CD4-positive, alpha-beta T cell (primary cell): ENCODE data around the gene TARM1. TPM values are rescaled to one million over a fixed set of nuclear protein-coding genes. Genes with fewer than 3 reads are reported as not detected.

Experiments used
- ATAC-seq: fragments of 200-7000 bp; cut with Tn5 transposase; one replicate; pipeline ENCODE4 v1.10.0; 2022; ENCODE audit warnings: mild to moderate bottlenecking; ENCODE audit not compliant: poor library complexity
- CTCF ChIA-PET: fragments of 350-600 bp; sonication (Branson Sonifier 250); formaldehyde crosslinking; loops from one replicate; lab custom pipeline; 2021; ENCODE audit warnings: antibody characterized with exemption, inconsistent platforms; lab: Charles Lee
- POLR2A ChIA-PET: fragments of 350-600 bp; sonication (Branson Sonifier 250); formaldehyde crosslinking; loops from one replicate; lab custom pipeline; 2021; ENCODE audit warnings: antibody characterized with exemption, inconsistent platforms; lab: Charles Lee
- DNase-seq, 14 experiments: peaks; one replicate each; pipeline ENCODE4 v3.0.0-alpha.2; 2013 to 2020; ENCODE audit warnings: mixed read lengths in 2 of 14
- H3K27ac ChIP-seq, 2 donors: one replicate each; pipeline versions ENCODE4 v1.5.1 to v1.7.0; 2013; ENCODE audit warnings: low read length in 2 of 2, low read depth in 1 of 2, mild to moderate bottlenecking in 1 of 2
- H3K27me3 ChIP-seq, 2 experiments: 1 replicate in 1 of 2; 2 replicates in 1 of 2; pipeline versions ENCODE4 v1.6.1 to v1.7.0; 2013; ENCODE audit warnings: low read length in 2 of 2, control low read depth in 1 of 2, mild to moderate bottlenecking in 1 of 2, moderate library complexity in 1 of 2; ENCODE audit not compliant: insufficient read depth in 2 of 2, control insufficient read depth in 1 of 2
- H3K36me3 ChIP-seq: one replicate; pipeline ENCODE4 v1.6.1; 2013; ENCODE audit warnings: low read length, control low read depth; ENCODE audit not compliant: insufficient read depth
- H3K4me1 ChIP-seq: one replicate; pipeline ENCODE4 v1.6.1; 2013; ENCODE audit warnings: low read length, control low read depth; ENCODE audit not compliant: insufficient read depth
- H3K4me3 ChIP-seq: one replicate; pipeline ENCODE4 v1.5.1; 2013; ENCODE audit warnings: mild to moderate bottlenecking, low read length, moderate library complexity
- H3K9me3 ChIP-seq, 2 experiments: 1 replicate in 1 of 2; 2 replicates in 1 of 2; pipeline versions ENCODE4 v1.6.1 to v1.7.0; 2013; ENCODE audit warnings: low read length in 2 of 2, mild to moderate bottlenecking in 2 of 2, control low read depth in 1 of 2, moderate library complexity in 1 of 2; ENCODE audit not compliant: control insufficient read depth in 1 of 2, insufficient read depth in 1 of 2
- H3K27ac Mint-ChIP-seq: one replicate; pipeline ENCODE4 v1.8.0; 2020; ENCODE audit warnings: mixed read lengths
- H3K27me3 Mint-ChIP-seq: one replicate; pipeline ENCODE4 v1.8.0; 2021; ENCODE audit warnings: mixed read lengths
- H3K36me3 Mint-ChIP-seq: one replicate; pipeline ENCODE4 v1.8.0; 2021; ENCODE audit warnings: low read depth, mixed read lengths
- H3K4me1 Mint-ChIP-seq: one replicate; pipeline ENCODE4 v1.8.0; 2021; ENCODE audit warnings: low read depth, mixed read lengths
- H3K4me3 Mint-ChIP-seq: one replicate; pipeline ENCODE4 v1.8.0; 2020; ENCODE audit warnings: mild to moderate bottlenecking, mixed read lengths
- H3K9me3 Mint-ChIP-seq: one replicate; pipeline ENCODE4 v1.8.0; 2020; ENCODE audit warnings: mixed read lengths
- CTCF ChIP-seq: fragments of 200-600 bp; IDR thresholded peaks from one replicate; pipeline ENCODE4 v1.8.0; 2022; ENCODE audit warnings: antibody characterized with exemption, mild to moderate bottlenecking
- intact Hi-C, 2 experiments: fragments of 100-400 bp; cut with DNase I in 1 of 2; cut with micrococcal nuclease in 1 of 2; formaldehyde crosslinking; loops; one replicate each; pipeline versions ENCODE4 v1.15.1 to v1.9.0; 2023 to 2025; cut with DNase I, micrococcal nuclease
- total RNA-seq, 174 experiments: library from RNA in 2 of 174; stranded (reverse) in 2 of 174; gene quantifications; one replicate each; pipeline ENCODE4 v1.2.3 and lab custom pipeline; 2021 to 2026

Gene TARM1
- total RNA-seq, 2 experiments from 2014 or later, result not detected

GRCh38 chr19:54095136-54095858, 14.1 kb upstream of the TARM1 start:
- intact Hi-C loops, result no loop called here
- Mint-ChIP-seq H3K4me3 (no peak overlapping the region), H3K36me3 (no peaks in the 10 kb centered on the region), H3K27me3 (peaks cover 39% of the 10 kb centered on the region), H3K9me3 (no peaks in the 10 kb centered on the region), H3K27ac (no peak overlapping the region), H3K4me1 (peaks cover 12% of the 10 kb centered on the region)
- H3K36me3 ChIP-seq, result no peaks in the 10 kb centered on the region
- peaks cover 22% of the 10 kb centered on the region for H3K4me1 ChIP-seq
- ChIA-PET POLR2A (interaction anchor here (0.6 to 3.0 kb wide), 8 partner anchors 16 to 256 kb away, joined by 3 to 24 read pairs (median 4); partner anchors contain the start of genes CNOT3, MBOAT7, MYADM and PRPF31), CTCF (interaction anchor here (1.1 kb wide), 1 partner anchor 20 kb away, joined by 3 read pairs; the partner anchor contains the start of genes PRPF31 and TFPT)
- no peak overlapping the region for H3K27ac ChIP-seq
- H3K9me3 ChIP-seq, result peaks cover 0 to 4% of the 10 kb centered on the region in 2 experiments
- no peak for TF ChIP-seq CTCF
- DNase-seq (peak in 1 of 14 experiments; percentile 22), ATAC-seq (no peak)
- peak overlapping the region; percentile 39 for H3K4me3 ChIP-seq
- peaks cover 11 to 16% of the 10 kb centered on the region in 2 experiments for H3K27me3 ChIP-seq

- no peaks in the 10 kb centered on the region for H3K36me3 Mint-ChIP-seq
- Histone ChIP-seq H3K36me3 (no peaks in the 10 kb centered on the region), H3K27ac (no peak overlapping the region), H3K27me3 (peaks cover 11 to 16% of the 10 kb centered on the region in 2 experiments), H3K9me3 (peaks cover 0 to 4% of the 10 kb centered on the region in 2 experiments), H3K4me1 (peaks cover 22% of the 10 kb centered on the region), H3K4me3 (no peak overlapping the region)
- ChIA-PET POLR2A (interaction anchor here (0.6 to 3.0 kb wide), 2 partner anchors 15 to 20 kb away, joined by 3 to 24 read pairs; partner anchors contain the start of genes PRPF31 and TFPT), CTCF (no interaction called here)
- H3K27me3 Mint-ChIP-seq, result peaks cover 39% of the 10 kb centered on the region
- DNase-seq, result no peak
- peaks cover 12% of the 10 kb centered on the region for H3K4me1 Mint-ChIP-seq
- H3K4me3 Mint-ChIP-seq, result no peak overlapping the region
- intact Hi-C loops, result no loop called here
- H3K27ac Mint-ChIP-seq, result no peak overlapping the region
- H3K9me3 Mint-ChIP-seq, result no peaks in the 10 kb centered on the region
- no peak for TF ChIP-seq CTCF
- ATAC-seq, result no peak
Measured at GRCh38 chr19:54094426-54095000, 13.3 kb upstream of the TARM1 start.

DNA sequence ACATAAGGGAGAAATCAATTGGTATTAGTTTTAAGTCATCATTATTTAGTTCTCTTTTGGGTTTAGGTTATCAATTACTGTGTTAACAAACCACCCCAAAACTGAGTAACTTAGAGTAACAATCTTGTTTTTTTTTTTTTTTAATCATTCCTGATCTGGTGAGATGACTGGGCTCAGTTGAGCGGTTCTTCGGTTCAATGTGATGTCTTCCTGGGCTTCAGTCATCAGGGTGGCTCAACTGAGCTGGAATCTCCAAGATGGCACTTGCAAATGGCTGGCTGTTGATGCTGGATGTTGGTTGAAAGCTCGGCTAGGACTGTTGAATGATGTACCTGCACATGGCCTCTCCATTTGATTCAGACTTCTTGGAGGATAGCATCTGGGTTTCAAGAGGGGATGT, 3.2 kb upstream of the TARM1 start:
- Mint-ChIP-seq H3K36me3 (no peaks in the 10 kb centered on the region), H3K27ac (no peak overlapping the region), H3K9me3 (no peaks in the 10 kb centered on the region), H3K4me1 (no peaks in the 10 kb centered on the region), H3K27me3 (peaks cover 6% of the 10 kb centered on the region), H3K4me3 (no peak overlapping the region)
- H3K9me3 ChIP-seq, result peaks cover 14 to 31% of the 10 kb centered on the region in 2 experiments
- TF ChIP-seq CTCF, result no peak
- no peak overlapping the region for H3K4me3 ChIP-seq
- no peak overlapping the region for H3K27ac ChIP-seq
- ChIA-PET POLR2A (no interaction called here), CTCF (no interaction called here)
- no peaks in the 10 kb centered on the region for H3K4me1 ChIP-seq
- ATAC-seq (no peak), DNase-seq (no peak)
- no peaks in the 10 kb centered on the region for H3K36me3 ChIP-seq
- intact Hi-C loops, result no loop called here
- H3K27me3 ChIP-seq, result no peaks in the 10 kb centered on the region
